Measurements from ENCODE around the gene ITPRIPL2. TPM values are rescaled to one million over a fixed set of nuclear protein-coding genes. Genes with fewer than 3 reads are reported as not detected.

ITPRIPL2 gene
- total RNA-seq (2016; rRNA removed; fragmentation: Illumina TruSeq; extraction: Trizol) (11.7 and 12.6 TPM in 2 replicates), polyA plus RNA-seq (2011; rRNA removed) (5.9 and 7.6 TPM in 2 replicates), polyA minus RNA-seq (2011; rRNA and poly(A)+ RNA removed; ENCODE audit: low replicate concordance) (13.8 and 32.7 TPM in 2 replicates), Bru-seq, nascent RNA (percentile 89 among the genes with signal in this experiment), BruChase-seq, experiment 1, labeled RNA remaining after a 6-hour chase (percentile 98 among the genes with signal in this experiment), BruChase-seq, experiment 2, labeled RNA remaining after a 2-hour chase (percentile 97 among the genes with signal in this experiment)
- total RNA-seq (2016; cell fraction: cytosol; rRNA removed; fragmentation: Illumina TruSeq; extraction: Trizol; ENCODE audit: low read depth), result 1.3 and 1.4 TPM in 2 replicates
- total RNA-seq (2016; cell fraction: insoluble cytoplasmic fraction; rRNA removed; fragmentation: Illumina TruSeq; extraction: Trizol), result 9.9 and 12.5 TPM in 2 replicates
- 6.5 and 6.9 TPM in 2 replicates for total RNA-seq (2016; cell fraction: membrane; rRNA removed; fragmentation: Illumina TruSeq; extraction: Trizol)
- total RNA-seq (2016; cell fraction: nucleus; rRNA removed; fragmentation: Illumina TruSeq; extraction: Trizol), result 12.3 and 13.3 TPM in 2 replicates
- 5.4 and 6.5 TPM in 2 replicates for polyA plus RNA-seq (2011; cell fraction: cytosol; rRNA removed)
- 13.1 and 13.2 TPM in 2 replicates for polyA plus RNA-seq (2011; cell fraction: nucleus; rRNA removed)
- polyA plus RNA-seq (2012), result 4.2 and 5.8 TPM in 2 replicates
- 0.55 and 0.58 TPM in 2 replicates for polyA plus RNA-seq (2016; cell fraction: cytosol; fragmentation: Illumina TruSeq; extraction: Trizol; ENCODE audit: low read depth)
- polyA plus RNA-seq (2016; cell fraction: insoluble cytoplasmic fraction; fragmentation: Illumina TruSeq; extraction: Trizol; ENCODE audit: low read depth), result 4.7 and 5.5 TPM in 2 replicates
- 1.4 and 1.5 TPM in 2 replicates for polyA plus RNA-seq (2016; cell fraction: membrane; fragmentation: Illumina TruSeq; extraction: Trizol; ENCODE audit: low read depth)
- 10.7 and 12.0 TPM in 2 replicates for polyA plus RNA-seq (2016; cell fraction: nucleus; fragmentation: Illumina TruSeq; extraction: Trizol; ENCODE audit: insufficient read depth, low read depth)
- 17.7 TPM in 2 replicates for polyA minus RNA-seq (2011; cell fraction: cytosol; rRNA and poly(A)+ RNA removed)
- polyA minus RNA-seq (2011; cell fraction: nucleus; rRNA and poly(A)+ RNA removed), result 13.6 and 16.7 TPM in 2 replicates
- long read RNA-seq, experiment 1, full-length matches to known transcripts, result 6 of 6 reads
- long read RNA-seq, experiment 1, partial matches to known transcripts, result 0 of 6 reads
- long read RNA-seq, experiment 1, other reads (novel, unspliced or antisense), result 0 of 6 reads
- long read RNA-seq, experiment 2, full-length matches to known transcripts, result 52 of 53 reads
- long read RNA-seq, experiment 2, partial matches to known transcripts, result 0 of 53 reads
- long read RNA-seq, experiment 2, other reads (novel, unspliced or antisense), result 1 of 53 reads

DNA sequence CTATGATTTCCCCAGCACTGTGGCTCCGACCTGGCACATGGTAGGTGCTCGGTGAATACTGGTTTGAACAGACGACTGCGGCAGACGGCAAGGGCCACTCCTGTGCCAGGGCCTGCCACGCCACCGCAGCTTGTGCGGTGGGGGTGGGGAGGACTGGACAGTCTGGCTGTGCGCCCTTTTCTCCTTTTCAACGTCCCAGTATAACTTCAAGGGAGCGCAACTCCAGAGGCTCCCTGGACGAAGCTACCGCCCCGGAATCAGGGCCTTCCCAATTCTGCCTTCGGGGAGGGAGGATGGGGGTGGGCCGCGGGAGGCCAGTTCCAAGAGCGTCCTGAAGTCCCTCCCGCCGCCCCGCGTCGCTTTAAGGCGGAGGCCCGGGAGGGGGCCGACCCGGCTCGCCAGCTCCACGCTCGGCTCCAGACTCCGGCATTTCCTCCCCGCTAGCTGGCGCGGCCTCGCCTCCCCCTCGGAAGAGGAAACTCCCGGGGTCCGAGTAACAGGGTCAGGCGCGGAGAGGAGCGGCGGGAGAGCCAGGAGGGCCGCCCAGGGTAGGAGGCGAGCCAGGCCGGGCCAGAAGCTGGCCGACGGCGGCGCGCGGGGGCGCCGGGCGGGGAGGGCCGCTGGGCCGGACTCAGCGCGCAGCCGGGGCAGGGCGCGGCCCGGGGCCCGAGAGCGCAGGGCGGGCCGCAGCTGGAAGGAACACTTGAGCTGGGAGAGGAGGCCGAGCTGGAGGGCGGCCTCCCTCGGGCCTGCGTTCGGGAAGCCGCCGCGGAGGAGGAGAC, at the start of gene ITPRIPL2:
ITPRIPL2 (plus strand) TSS at position 388 of the 782 bp plus-strand sequence. CDS start 498 bp downstream, outside the sequence.
- BruUV-seq (replicated peaks), result TSS peak; percentile 73
- Histone ChIP-seq H3K27ac (ENCODE audit: extremely low read length, insufficient read depth, low read length) (peak within 1 kb of the TSS; percentile 74), H3K79me2 (ENCODE audit: insufficient read depth, low read length) (peaks cover 5% of the 10 kb centered on the region), H3K27me3 (ENCODE audit: control insufficient read depth in 1 of 2, insufficient read depth in 2 of 2, low read length in 2 of 2) (no peaks in the 10 kb centered on the region), H3K9ac (ENCODE audit: insufficient read depth, low read depth, low read length) (peak within 1 kb of the TSS; percentile 95), H3K4me1 (ENCODE audit: insufficient read depth, low read length) (peaks cover 84% of the 10 kb centered on the region), H2AFZ (ENCODE audit: low read length) (peak within 1 kb of the TSS; percentile 61), H3K4me2 (ENCODE audit: low read depth, low read length) (peak within 1 kb of the TSS; percentile 99), H3K4me3 (replicated peaks in 1 of 3; ENCODE audit: insufficient read depth in 1 of 3, low read depth in 2 of 3, low read length in 3 of 3) (peak within 1 kb of the TSS; percentile 73 to 88 (median 78)), H3K9me3 (ENCODE audit: low read length) (no peaks in the 10 kb centered on the region), H3K36me3 (replicated peaks in 1 of 2; ENCODE audit: control insufficient read depth in 1 of 2, insufficient read depth in 2 of 2, low read length in 2 of 2) (no peaks in the 10 kb centered on the region; a peak in 1 of 5 replicates), H4K20me1 (ENCODE audit: insufficient read depth, low read length) (no peaks in the 10 kb centered on the region)
- POLR2A ChIA-PET, result interaction anchor here (0.5 to 12.1 kb wide), 17 partner anchors 9 to 613 kb away, joined by 3 to 239 read pairs (median 4); partner anchors contain the start of genes ARL6IP1, COQ7, RPS15A and VPS35L
- DNase-seq (ENCODE audit: low spot score), result peak; percentile 67
- CTCF ChIA-PET (ENCODE audit: low intra/inter-chr PET ratio, low total read pairs), result no interaction called here
- 1% methylated on average over 46 of the region's 74 CpGs for WGBS (ENCODE audit: low lambda C conversion rate)
- in situ Hi-C loops (cut with HindIII; ENCODE audit: extremely low pct_ligation_motif_present, low pct_unique_long_range_greater_than_20kb) (no loop called here), intact Hi-C loops (cut with micrococcal nuclease; ENCODE audit: unreplicated experiment) (loop anchor here (2.0 kb wide), 1 partner anchor 21 kb away; no protein-coding TSS in a partner anchor)
- ATAC-seq, result peak; percentile 78
- no peak for FAIRE-seq
- TF ChIP-seq, protein P1, sequence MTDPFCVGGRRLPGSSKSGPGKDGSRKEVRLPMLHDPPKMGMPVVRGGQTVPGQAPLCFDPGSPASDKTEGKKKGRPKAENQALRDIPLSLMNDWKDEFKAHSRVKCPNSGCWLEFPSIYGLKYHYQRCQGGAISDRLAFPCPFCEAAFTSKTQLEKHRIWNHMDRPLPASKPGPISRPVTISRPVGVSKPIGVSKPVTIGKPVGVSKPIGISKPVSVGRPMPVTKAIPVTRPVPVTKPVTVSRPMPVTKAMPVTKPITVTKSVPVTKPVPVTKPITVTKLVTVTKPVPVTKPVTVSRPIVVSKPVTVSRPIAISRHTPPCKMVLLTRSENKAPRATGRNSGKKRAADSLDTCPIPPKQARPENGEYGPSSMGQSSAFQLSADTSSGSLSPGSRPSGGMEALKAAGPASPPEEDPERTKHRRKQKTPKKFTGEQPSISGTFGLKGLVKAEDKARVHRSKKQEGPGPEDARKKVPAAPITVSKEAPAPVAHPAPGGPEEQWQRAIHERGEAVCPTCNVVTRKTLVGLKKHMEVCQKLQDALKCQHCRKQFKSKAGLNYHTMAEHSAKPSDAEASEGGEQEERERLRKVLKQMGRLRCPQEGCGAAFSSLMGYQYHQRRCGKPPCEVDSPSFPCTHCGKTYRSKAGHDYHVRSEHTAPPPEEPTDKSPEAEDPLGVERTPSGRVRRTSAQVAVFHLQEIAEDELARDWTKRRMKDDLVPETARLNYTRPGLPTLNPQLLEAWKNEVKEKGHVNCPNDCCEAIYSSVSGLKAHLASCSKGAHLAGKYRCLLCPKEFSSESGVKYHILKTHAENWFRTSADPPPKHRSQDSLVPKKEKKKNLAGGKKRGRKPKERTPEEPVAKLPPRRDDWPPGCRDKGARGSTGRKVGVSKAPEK (CRISPR knock-in tag; IDR thresholded peaks at IDR 0.05; ENCODE audit: borderline replicate concordance), result peak; percentile 96; the same call in 1 of the 2 replicates
- no peak for TF ChIP-seq RFX3 (CRISPR knock-in tag; IDR thresholded peaks at IDR 0.05)
- peak; percentile 88 for TF ChIP-seq ZNF761 (CRISPR knock-in tag; conservative IDR thresholded peaks at IDR 0.05)
- no peak for TF ChIP-seq ZNF354B (CRISPR knock-in tag; IDR thresholded peaks at IDR 0.05)
- no peak for TF ChIP-seq SRSF4 (IDR thresholded peaks at IDR 0.05; ENCODE audit: low read depth, low read length, poor library complexity, severe bottlenecking)
- TF ChIP-seq KDM5A (IDR thresholded peaks at IDR 0.05; ENCODE audit: borderline replicate concordance, low read length), result no peak
- peak; percentile 87; the same call in 1 of the 2 replicates for TF ChIP-seq ZNF839 (CRISPR knock-in tag; IDR thresholded peaks at IDR 0.05; ENCODE audit: borderline replicate concordance)
- TF ChIP-seq, protein P2, sequence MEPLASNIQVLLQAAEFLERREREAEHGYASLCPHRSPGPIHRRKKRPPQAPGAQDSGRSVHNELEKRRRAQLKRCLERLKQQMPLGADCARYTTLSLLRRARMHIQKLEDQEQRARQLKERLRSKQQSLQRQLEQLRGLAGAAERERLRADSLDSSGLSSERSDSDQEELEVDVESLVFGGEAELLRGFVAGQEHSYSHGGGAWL (CRISPR knock-in tag; IDR thresholded peaks at IDR 0.05), result peak; percentile 76; the same call in 1 of the 2 replicates
- TF ChIP-seq NCOA5 (CRISPR knock-in tag; IDR thresholded peaks at IDR 0.05), result no peak
- TF ChIP-seq, protein P3, sequence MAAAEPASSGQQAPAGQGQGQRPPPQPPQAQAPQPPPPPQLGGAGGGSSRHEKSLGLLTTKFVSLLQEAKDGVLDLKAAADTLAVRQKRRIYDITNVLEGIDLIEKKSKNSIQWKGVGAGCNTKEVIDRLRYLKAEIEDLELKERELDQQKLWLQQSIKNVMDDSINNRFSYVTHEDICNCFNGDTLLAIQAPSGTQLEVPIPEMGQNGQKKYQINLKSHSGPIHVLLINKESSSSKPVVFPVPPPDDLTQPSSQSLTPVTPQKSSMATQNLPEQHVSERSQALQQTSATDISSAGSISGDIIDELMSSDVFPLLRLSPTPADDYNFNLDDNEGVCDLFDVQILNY (CRISPR knock-in tag; conservative IDR thresholded peaks at IDR 0.05), result peak; percentile 20; the same call in 1 of the 2 replicates

Measured in HepG2 (cell line).